Fibroblast of skin of right biceps (primary cell): Measurements from ENCODE around the gene ST3GAL4.
"Not testable (repeated sequence)": the region's sequence is repeated elsewhere in the genome, so short reads cannot be mapped to it uniquely, and the experiment has no call there.

Source experiments
- DNase-seq: peaks from one replicate; pipeline ENCODE4 v3.0.0-alpha.2; 2013

ST3GAL4 gene, protein sequence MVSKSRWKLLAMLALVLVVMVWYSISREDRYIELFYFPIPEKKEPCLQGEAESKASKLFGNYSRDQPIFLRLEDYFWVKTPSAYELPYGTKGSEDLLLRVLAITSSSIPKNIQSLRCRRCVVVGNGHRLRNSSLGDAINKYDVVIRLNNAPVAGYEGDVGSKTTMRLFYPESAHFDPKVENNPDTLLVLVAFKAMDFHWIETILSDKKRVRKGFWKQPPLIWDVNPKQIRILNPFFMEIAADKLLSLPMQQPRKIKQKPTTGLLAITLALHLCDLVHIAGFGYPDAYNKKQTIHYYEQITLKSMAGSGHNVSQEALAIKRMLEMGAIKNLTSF

DNA sequence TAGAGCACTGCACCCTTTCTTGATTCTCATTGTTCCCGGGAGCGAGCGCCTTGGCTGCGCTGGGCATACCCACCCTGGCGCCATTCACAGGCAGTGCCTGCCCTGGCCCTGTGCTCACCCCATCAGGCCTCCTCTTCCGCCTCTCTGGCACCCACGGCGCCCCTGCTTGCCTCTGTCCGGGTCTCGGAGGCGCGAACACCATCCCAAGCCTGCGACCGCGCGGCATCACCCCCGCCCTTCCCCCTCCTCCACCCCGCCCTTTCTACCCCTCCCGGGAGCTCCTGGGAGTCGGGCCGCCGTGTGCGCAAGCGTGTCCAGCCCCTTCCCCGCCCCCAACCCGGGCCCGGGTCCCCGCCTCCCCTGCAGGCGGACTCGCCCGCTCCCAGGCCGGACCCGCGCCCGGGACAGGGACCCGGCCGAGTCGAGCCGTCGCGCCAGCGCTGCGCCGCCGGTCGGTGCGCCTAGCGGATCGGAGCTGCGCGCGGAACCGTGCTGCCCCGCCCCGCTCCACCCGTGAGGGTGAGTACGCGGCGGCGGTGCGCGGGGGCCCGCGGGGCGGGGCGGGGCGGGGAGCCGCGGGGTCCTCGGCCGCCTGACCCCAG is at the start of gene ST3GAL4:
TSS of gene ST3GAL4 (plus strand) at position 363 of the 602 bp plus-strand sequence. CDS start 50,470 bp downstream, outside the sequence.
- DNase-seq, result peak; percentile 83

DNA sequence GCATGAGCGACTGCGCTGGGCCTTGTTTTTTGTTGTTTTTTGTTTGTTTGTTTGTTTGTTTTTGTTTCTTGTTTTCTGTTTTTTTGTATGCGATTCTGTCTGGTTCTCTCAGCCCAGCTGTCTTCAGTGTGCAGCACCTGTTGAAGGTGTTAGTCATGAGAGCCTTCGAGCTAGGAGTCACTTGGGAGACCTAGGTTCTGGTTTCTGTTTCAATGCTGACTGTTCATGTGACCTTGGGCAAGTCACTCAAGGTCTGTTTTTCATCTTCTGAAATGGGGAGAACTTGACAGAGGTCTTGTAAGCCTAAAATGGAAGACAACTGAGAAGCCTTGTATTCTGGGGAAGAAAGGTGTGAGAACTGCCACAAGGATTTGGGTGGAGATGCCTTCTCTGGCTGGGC is 49.8 kb upstream of the ST3GAL4 start:
- no peak for DNase-seq

DNA sequence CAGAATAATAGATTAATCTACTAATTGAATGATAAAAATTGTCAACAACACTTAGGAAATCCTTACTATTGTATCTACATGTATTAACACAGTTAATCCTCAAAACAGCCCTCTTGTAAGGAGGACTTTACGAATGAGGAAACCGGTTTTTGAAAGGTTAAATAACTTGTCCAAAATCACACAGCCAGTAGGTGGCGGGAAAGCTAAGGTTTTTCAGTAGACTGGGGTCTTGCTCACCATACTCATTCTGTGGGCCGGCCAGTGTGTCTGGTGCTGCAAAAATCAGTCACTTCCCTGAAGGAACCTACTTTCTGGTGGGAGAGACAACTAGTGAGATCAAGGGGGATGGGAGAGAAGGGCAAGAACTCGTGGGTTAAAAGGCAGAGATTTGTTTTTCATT is 47.8 kb upstream of the ST3GAL4 start:
- DNase-seq, result peak; percentile 54

DNA sequence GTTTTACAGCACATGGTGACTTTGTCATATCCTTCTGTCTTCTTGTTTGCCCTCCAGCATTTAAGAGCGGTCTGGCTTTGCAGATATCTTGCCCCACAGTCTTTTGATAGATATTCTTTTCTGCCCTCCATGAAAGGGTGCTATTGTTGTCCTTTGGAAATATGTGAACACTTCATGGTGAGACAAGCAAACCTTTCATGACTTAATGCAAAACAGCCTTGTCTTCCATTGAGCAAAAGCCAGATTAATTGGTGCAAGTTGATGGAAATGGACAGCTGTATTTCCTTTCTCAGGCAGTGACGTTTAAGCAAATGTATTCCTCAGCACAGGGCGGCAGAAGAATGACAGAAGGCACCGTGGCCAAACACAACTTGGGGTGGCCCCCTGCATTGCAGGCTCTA is 47.2 kb upstream of the ST3GAL4 start:
- no peak for DNase-seq

- DNase-seq, result not testable (repeated sequence)
Observed at GRCh38 chr11:126308771-126309170, 46.7 kb upstream of the ST3GAL4 start.

DNA sequence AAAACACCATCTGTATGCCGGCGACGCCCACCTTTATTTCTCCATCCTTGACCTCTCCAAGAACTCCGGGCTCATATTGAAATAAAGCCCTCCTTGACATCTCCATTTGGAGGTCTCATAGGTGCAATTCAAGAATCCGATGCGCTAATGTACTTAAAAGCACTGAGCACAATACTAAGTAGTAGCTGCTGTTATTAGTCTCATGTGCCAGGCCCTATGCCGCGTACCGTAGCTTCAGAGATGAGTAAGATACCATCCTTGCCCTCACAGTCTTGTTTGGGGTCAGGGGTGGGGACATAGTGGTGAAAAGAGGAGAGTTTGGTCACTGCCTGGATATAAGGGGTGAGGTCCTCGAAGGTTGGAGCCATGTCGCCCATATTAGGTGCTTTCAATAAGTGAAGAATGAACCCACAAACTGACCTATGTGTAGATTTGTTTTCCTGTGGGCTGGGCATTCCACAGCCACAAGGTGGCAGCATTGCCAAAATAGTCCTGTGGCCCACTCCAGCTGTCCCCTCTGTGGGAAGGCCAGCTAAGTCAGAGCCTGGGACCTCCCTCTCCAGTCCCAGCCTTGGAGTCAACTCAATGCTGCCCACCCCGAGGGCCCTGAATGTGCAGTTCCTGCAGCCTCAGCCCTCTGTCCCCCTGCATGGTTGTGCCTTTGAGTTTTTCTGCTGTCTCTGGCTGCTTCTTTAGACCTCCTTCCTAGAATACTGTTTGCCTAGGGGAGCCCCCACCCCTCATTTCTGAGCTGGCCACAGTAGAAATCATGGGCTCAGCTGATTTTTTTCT is 45.1 kb upstream of the ST3GAL4 start:
- peak; percentile 72 for DNase-seq

GRCh38 chr11:126310992-126311310 is 44.5 kb upstream of the ST3GAL4 start:
- no peak for DNase-seq

DNA sequence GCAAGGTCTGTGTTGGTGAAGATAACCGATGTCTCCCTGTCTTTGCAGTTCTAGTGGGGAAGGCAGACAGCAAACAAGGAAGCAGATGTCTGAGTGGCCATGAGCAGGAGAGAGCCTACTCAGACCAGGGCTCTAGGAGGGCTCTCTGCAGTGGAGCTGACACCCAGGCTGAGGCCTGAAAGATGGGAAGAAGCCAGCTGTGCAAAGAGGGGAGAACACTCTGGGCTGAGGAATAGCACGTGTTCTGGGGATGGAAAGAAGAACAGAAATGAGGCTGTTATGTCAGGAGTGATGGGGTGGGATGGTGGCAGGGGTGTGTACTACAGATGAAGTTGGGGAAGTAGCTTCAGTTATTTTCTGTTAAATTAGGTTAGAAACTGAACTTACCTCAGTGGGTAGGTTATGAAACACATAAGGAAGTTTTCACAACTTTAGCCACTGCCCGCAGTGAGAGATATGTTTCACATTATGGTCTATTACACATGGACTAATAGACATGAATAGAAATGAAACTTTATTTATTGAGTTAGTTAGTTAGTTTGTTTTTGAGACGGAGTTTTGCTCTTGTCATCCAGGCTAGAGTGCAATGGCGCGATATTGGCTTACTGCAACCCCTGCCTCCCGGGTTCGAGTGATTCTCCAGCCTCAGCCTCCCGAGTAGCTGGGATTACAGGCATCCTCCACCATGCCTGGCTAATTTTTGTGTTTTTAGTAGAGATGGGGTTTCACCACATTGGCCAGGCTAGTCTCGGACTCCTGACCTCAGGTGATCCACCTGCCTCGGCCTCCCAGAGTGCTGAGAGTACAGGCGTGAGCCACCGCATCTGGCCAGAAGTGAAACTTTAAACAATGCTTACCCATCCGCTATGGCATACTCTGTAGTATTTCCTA is 43.8 kb upstream of the ST3GAL4 start:
- no peak for DNase-seq

- DNase-seq, result no peak
Observed at GRCh38 chr11:126312961-126313360, 42.5 kb upstream of the ST3GAL4 start.

- DNase-seq, result no peak
Observed at GRCh38 chr11:126313826-126314225, 41.7 kb upstream of the ST3GAL4 start.

- DNase-seq, result no peak
Observed at GRCh38 chr11:126317432-126317755, 38.1 kb upstream of the ST3GAL4 start.

DNA sequence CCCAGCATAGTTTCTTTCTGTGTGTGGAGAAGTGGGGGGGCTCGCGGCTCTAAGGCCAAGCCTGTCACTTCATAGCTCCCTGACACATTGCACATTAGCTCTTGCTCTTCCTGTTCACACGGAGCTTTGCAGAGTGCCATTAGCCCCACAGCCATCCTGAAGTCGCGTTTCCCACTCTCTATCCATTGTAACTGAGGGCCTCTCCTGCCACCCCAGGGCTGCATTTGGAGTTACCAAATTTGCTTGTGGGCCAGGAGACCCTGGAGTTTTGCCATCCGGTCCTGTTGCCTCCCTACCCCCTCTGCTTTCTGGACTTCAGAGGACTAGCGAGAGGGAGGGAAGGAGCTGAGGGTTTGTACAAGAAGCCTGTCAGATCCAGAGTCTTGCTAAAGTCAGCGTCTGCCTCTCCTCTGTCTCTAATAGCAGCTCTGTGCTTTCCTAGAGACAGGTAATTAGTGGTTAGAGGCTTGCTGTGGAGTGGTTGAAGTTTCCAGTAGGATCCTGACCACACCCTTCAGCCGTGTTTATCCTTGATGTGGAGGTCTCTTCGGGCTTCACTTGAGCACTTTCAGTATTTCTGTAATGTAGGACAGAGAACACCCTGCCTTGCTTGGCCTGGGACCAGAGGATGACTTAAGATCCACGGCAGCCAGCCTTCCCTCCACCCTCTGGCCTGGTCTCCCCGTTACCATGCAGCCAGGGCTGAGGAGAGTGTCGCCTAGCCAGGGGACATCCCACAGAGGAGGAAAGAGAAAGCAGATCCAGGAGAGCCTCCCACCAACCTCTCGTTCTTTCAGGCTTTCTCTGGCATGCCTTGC is 37.5 kb upstream of the ST3GAL4 start:
- DNase-seq, result peak; percentile 89

DNA sequence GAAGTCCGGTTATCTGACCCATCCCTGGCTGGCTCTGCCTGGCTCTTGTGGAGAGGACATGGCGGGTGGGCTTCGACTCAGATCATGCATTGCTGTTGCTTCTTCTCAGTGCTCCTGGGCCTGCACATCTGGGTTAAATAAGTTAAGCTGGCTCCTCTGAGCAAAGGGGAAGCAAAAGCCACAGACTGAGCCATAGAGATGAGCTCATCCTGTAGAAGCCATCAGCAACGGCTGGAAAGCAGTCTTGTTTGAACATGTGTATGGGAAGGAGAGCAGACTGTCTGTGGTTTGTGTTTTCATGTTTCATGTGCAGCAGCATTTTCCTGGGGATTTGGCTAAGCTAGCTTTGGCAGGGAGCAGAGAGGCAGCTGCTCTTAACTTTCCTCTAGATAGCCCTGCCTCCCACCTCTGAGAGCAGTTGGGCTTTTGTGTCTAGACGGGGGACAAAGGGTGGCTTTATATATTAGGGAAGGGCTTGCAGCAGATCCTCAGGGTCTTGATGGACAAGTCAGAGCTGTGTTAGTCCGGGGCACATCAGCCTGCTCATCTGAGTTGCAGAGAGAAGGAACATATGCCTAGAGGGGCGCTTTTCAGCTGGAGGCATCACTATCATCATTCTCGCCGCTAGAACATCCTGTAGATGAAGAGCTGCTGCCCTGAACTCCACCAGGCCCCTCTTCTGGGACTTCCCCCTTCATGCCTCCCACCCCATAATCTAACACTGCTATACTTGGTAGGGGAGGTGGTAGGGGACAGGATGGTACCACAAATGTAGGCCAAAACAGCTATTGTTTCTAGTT is 36.7 kb upstream of the ST3GAL4 start:
- peak; percentile 97 for DNase-seq

DNA sequence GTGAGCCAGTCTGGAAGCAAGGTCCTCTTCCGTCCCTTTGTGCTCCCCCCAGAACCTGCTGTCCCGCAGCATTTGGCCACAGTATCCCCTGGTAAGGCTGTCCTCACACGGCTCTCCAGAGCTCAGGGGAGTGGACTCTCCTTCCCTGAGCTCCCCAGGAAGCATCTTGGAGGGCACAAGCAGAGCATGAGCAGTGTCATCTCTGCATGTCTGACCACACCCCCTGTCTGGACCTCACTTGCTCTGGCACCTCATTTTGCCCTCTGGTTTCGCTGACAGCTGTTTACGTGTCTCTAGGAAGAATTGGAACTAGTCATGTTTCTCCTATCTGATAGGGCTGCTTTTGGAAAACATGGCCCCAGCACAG is 36.1 kb upstream of the ST3GAL4 start:
- DNase-seq, result no peak

DNA sequence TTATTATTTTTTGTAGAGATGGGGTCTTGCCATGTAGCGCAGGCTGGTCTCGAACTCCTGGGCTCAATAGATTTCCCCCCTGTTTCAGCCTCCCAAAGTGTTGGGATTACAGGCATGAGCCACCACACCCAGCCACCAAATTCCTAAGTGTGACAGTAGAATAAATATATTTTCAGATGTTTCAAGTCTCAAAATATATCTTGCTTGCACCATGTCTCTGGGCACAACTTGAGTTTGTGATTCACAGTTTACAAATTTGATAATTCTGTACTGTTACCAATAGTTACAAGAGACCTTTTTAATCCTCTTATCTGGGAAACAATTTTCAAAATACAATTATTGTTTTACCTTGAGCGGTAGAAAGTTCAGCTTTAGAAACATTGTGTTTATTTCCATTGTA is 32.5 kb upstream of the ST3GAL4 start:
- no peak for DNase-seq

DNA sequence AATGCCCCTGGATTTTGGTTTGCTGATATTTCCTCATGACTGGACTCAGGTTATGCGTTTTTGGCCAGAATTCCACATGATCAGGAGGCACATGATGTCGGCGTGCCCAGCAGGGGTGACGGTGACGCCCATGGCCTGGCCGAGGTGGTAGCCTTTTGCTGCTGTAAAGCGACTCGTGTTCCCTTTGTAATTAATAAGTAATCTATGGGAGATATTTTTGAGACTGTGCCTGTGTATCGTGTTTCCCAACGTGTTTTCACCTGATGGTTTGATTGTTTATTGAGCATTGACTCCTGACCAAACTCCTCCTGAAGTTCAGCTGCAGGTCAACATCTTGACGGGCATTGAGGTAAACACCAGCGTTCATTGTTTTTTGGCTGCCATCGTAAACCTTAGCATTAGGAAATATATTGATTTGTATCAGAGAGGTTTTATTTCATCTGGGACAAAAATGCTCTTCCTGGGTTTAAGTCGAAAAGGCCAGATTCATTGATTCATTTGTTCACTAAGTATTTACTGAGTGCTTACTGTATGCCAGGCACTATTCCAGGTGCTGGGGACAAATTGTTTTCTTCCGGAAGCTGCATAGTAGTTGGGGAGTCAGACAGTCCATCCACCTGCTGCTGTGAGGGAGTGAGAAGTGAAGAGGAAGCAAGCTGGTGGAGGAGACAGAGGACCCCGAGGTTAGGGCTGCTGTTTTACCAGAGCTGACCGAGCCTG is 28.0 kb upstream of the ST3GAL4 start:
- DNase-seq, result no peak

DNA sequence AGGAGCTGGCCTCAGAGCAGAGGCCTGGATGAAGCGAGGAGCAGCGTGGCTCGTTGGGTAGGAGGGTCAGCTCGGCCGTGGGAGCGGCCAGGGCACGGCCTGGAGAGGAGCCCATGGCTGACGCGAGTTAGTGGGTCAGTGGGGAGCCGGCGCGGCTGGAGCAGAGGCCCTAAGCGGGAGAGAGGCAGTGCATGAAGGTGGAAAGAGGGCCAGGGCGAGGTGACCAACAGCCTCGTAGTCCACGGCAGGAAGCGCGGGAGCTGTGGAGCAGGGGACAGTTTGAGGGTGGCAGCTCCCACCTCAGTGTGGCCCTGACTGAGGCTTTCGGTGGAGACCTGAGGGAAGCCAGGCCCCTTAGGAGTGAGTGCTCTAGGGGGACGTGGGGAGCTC is 27.5 kb upstream of the ST3GAL4 start:
- no peak for DNase-seq

DNA sequence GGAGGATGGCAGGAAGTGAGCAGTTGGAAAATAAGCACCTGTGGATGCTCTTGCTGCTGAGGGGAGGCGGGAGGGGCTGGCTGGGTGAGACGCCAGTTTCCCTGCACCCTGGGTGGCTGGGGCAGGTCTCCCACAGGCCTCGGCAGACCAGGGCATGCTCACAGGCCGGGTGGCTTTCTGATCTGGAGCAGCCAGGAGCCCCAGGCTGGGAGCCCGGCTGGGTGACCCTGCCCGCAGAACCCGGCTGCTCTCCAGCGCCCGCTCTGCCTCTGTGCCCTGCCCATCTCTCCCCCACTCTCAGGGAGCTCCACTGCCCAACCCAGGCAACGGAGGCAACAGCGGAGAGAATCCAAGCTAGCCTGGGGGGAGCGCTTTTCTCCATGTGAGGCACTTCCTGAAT is 27.0 kb upstream of the ST3GAL4 start:
- DNase-seq, result no peak

- DNase-seq, result no peak
Observed at GRCh38 chr11:126328938-126329643, 26.4 kb upstream of the ST3GAL4 start.

DNA sequence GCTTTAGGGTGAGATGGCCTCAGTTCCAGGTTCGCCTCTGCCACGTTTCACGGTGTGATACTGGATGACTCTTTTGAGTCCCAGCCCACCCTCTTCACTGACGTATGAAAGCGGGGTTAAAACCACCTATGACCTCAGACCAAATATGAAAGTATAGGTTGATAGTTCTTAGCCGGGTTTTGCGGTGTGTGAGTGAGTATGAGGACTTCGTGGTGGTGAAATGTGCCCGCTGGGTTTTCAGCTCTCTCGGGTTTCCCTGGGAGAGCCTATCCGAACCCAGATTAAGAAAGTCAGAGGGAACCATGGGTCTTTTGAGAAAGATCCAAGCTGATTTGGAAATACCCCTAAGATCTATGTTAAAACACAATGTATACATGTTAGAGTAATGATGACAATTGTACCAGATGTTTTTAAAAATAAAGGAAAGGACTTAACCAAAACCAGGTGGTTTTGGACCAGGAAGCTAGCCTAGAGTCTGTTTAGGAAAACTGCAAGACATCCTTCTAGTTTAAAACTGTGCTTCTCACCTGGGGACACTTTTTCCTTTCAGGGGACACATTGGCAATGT is 25.8 kb upstream of the ST3GAL4 start:
- DNase-seq, result no peak
